ENCODE data around the gene SLC38A8. TPM values are rescaled to one million over a fixed set of nuclear protein-coding genes. Genes with fewer than 3 reads are reported as not detected.

The SLC38A8 gene
- total RNA-seq, 4 donors from 2014 or later: not detected

DNA sequence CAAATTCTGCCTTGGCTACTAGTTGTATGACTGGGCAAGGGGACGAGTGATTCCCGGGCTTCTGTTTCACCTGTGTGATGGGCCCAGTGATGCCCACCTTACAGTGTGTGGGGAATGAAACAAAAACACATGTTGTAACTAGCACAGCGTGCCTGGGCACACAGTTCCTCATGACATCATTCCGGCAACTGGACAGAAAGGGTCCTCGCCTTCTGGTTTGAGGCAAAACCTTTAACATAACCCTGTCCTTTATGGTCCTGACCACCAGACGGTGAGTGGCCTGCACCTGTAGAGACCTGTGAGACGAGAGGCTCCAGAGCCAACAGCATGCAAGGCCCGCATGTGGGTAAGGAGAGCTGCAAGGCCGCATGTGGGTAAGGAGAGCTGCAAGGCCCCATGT, 7.7 kb upstream of the SLC38A8 start:
- H3K36me3 ChIP-seq: peaks cover 0 to 22% (median 11%) of the 10 kb centered on the region in 4 donors
- TF ChIP-seq POLR2AphosphoS5 (IDR thresholded peaks at IDR 0.05) (no peak), POLR2A (IDR thresholded peaks at IDR 0.05) (no peak), EP300 (IDR thresholded peaks at IDR 0.05; ENCODE audit: low read depth) (no peak)
- TF ChIP-seq, protein P1, sequence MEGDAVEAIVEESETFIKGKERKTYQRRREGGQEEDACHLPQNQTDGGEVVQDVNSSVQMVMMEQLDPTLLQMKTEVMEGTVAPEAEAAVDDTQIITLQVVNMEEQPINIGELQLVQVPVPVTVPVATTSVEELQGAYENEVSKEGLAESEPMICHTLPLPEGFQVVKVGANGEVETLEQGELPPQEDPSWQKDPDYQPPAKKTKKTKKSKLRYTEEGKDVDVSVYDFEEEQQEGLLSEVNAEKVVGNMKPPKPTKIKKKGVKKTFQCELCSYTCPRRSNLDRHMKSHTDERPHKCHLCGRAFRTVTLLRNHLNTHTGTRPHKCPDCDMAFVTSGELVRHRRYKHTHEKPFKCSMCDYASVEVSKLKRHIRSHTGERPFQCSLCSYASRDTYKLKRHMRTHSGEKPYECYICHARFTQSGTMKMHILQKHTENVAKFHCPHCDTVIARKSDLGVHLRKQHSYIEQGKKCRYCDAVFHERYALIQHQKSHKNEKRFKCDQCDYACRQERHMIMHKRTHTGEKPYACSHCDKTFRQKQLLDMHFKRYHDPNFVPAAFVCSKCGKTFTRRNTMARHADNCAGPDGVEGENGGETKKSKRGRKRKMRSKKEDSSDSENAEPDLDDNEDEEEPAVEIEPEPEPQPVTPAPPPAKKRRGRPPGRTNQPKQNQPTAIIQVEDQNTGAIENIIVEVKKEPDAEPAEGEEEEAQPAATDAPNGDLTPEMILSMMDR (IDR thresholded peaks at IDR 0.05): no peak
- no peaks in the 10 kb centered on the region for H3K9me3 ChIP-seq
- intact Hi-C loops (cut with DNase I; ENCODE audit: low total_unique reads): no loop called here
- in situ Hi-C loops (cut with MboI; ENCODE audit: low pct_ligation_motif_present in 1 of 4, low pct_unique_long_range_greater_than_20kb in 1 of 4, low sequenced_read_pairs in 3 of 4): loop anchor here (25.0 kb wide), 2 partner anchors 88 to 238 kb away; partner anchors contain the start of genes HSBP1 (in 3 of the 4), NECAB2 (in 3 of the 4) and OSGIN1 (in 3 of the 4)
- no peak overlapping the region for H3K4me3 ChIP-seq
- 95% methylated on average over 9 of the region's 9 CpGs; no CpG with 5 or more reads in 1 of the 2 donors for WGBS, 2 donors (ENCODE audit: low coverage in 1 of 2)
- H3K27ac ChIP-seq: no peak overlapping the region
- H3K4me1 ChIP-seq: no peaks in the 10 kb centered on the region
- DNase-seq: no peak
- no peaks in the 10 kb centered on the region for H3K27me3 ChIP-seq

GRCh38 chr16:84049403-84050060, 6.9 kb upstream of the SLC38A8 start:
- no peak overlapping the region for H3K27ac ChIP-seq
- in situ Hi-C loops (cut with MboI; ENCODE audit: low pct_ligation_motif_present in 1 of 4, low pct_unique_long_range_greater_than_20kb in 1 of 4, low sequenced_read_pairs in 3 of 4): loop anchor here (25.0 kb wide), 2 partner anchors 87 to 237 kb away; partner anchors contain the start of genes HSBP1 (in 3 of the 4), NECAB2 (in 3 of the 4) and OSGIN1 (in 3 of the 4)
- peaks cover 5% of the 10 kb centered on the region for H3K27me3 ChIP-seq
- WGBS, 2 donors (ENCODE audit: low coverage in 1 of 2): 80 to 90% methylated on average over 3 to 13 of the region's 13 CpGs
- intact Hi-C loops (cut with DNase I; ENCODE audit: low total_unique reads): no loop called here
- H3K9me3 ChIP-seq: no peaks in the 10 kb centered on the region
- peaks cover 0 to 17% (median 7%) of the 10 kb centered on the region in 4 donors for H3K36me3 ChIP-seq
- DNase-seq: no peak
- H3K4me1 ChIP-seq: no peaks in the 10 kb centered on the region
- no peak overlapping the region for H3K4me3 ChIP-seq
- TF ChIP-seq EP300 (IDR thresholded peaks at IDR 0.05; ENCODE audit: low read depth) (no peak), POLR2AphosphoS5 (IDR thresholded peaks at IDR 0.05) (no peak)

DNA sequence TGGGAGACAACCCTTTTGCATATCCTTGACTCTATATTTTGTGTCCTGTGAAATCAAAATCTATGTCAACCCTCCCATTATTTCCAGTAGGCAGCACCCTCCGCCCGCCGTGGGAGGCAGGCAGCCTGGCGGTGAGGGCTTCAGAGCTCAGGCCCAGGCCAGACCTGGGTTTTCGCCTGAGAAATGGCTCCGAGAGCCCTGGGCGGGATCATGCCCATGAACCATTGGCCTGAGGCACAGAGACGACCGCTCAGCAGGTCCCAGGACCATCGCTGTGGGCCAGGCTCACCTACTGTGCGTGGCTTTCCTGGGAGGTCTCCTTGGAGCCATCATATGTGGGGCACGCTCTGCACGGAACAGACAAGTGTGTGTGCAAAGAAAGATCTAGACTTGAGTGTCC, 6.3 kb upstream of the SLC38A8 start:
- WGBS, 2 donors (ENCODE audit: low coverage in 1 of 2): 94% methylated on average over 13 of the region's 13 CpGs; no CpG with 5 or more reads in 1 of the 2 donors

GRCh38 chr16:84048270-84048669, 5.7 kb upstream of the SLC38A8 start:
- no peak for DNase-seq
- in situ Hi-C loops (cut with MboI; ENCODE audit: low pct_ligation_motif_present in 1 of 4, low pct_unique_long_range_greater_than_20kb in 1 of 4, low sequenced_read_pairs in 3 of 4): no loop called here
- WGBS, 2 donors (ENCODE audit: low coverage in 1 of 2): 64 to 67% methylated on average over 4 to 7 of the region's 7 CpGs

More for the DNA sequence above, 6.3 kb upstream of the SLC38A8 start:
- H3K4me1 ChIP-seq: no peaks in the 10 kb centered on the region
- in situ Hi-C loops (cut with MboI; ENCODE audit: low pct_ligation_motif_present in 1 of 4, low pct_unique_long_range_greater_than_20kb in 1 of 4, low sequenced_read_pairs in 3 of 4) (no loop called here), intact Hi-C loops (cut with DNase I; ENCODE audit: low total_unique reads) (no loop called here)
- H3K9me3 ChIP-seq: no peaks in the 10 kb centered on the region
- H3K4me3 ChIP-seq: no peak overlapping the region
- peaks cover 0 to 17% (median 3%) of the 10 kb centered on the region in 4 donors for H3K36me3 ChIP-seq
- DNase-seq: no peak
- no peak overlapping the region for H3K27ac ChIP-seq
- H3K27me3 ChIP-seq: peaks cover 12% of the 10 kb centered on the region
- TF ChIP-seq POLR2AphosphoS5 (IDR thresholded peaks at IDR 0.05): no peak
- TF ChIP-seq, protein P1 (IDR thresholded peaks at IDR 0.05): no peak
- TF ChIP-seq POLR2A (IDR thresholded peaks at IDR 0.05): no peak
- TF ChIP-seq EP300 (IDR thresholded peaks at IDR 0.05; ENCODE audit: low read depth): no peak

More at GRCh38 chr16:84048270-84048669, 5.7 kb upstream of the SLC38A8 start:
- peaks cover 18% of the 10 kb centered on the region for H3K27me3 ChIP-seq
- H3K27ac ChIP-seq: no peak overlapping the region
- H3K4me1 ChIP-seq: no peaks in the 10 kb centered on the region
- no peak for TF ChIP-seq EP300 (IDR thresholded peaks at IDR 0.05; ENCODE audit: low read depth)
- TF ChIP-seq, protein P1 (IDR thresholded peaks at IDR 0.05): peak in 3 of 5 experiments; percentile 11 to 19 (median 18)
- intact Hi-C loops (cut with DNase I; ENCODE audit: low total_unique reads): no loop called here
- no peak overlapping the region for H3K4me3 ChIP-seq
- H3K9me3 ChIP-seq: no peaks in the 10 kb centered on the region
- peaks cover 0 to 12% (median under 1%) of the 10 kb centered on the region in 4 donors for H3K36me3 ChIP-seq
